ENCODE measurements around the gene CCDC170.

CCDC170 gene

GRCh38 chr6:151656392-151656791, 162.6 kb downstream of the CCDC170 start:
- Mint-ChIP-seq H3K27ac (no peak overlapping the region), H3K36me3 (ENCODE audit: low read depth) (no peaks in the 10 kb centered on the region), H3K27me3 (ENCODE audit: low read depth) (peaks cover 11% of the 10 kb centered on the region), H3K4me3 (no peak overlapping the region), H3K9me3 (peaks cover 8% of the 10 kb centered on the region), H3K4me1 (ENCODE audit: low read depth) (no peaks in the 10 kb centered on the region)

DNA sequence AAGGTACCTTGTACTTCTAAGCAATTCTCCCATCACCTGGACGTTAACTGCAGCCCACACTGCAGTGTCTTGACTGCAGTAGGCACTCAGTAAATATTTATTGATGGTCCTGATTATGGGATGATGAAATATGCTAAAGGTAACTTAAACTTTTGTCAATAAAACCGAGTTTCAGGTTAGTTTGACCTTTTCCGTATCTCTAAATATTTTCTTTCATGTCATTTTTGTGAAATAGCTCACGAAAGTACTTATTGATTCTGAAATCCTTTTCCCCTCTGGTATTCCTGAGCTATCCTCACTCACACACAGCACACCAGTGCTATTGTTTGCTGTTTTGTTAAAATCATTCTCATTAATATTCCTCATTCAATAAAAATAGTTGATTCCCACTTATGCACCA, 164.3 kb downstream of the CCDC170 start:
- Mint-ChIP-seq H3K4me3 (no peak overlapping the region), H3K36me3 (ENCODE audit: low read depth) (no peaks in the 10 kb centered on the region), H3K4me1 (ENCODE audit: low read depth) (no peaks in the 10 kb centered on the region), H3K27me3 (ENCODE audit: low read depth) (peaks cover 18% of the 10 kb centered on the region), H3K27ac (no peak overlapping the region), H3K9me3 (peaks cover 8% of the 10 kb centered on the region)

DNA sequence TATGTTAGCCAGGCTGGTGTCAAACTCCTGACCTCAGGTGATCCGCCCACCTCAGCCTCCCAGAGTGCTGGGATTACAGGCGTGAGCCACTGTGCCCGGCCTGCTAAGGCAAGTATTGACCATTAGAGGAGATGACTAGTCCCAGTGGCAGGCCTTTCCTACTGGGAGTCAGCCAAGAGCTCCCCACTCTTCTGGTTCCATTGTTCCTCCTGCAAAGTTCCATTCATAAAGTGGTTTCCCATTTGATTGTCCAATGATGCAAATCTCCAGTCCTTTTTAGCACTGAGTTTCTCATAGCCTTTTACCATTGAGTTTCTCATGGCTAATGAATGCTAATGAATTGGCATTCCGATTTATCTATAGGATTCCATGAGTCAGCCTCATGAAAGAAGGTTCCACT, 165.4 kb downstream of the CCDC170 start:
- H3K4me3 Mint-ChIP-seq = no peak overlapping the region
- H3K9me3 Mint-ChIP-seq = peaks cover 8% of the 10 kb centered on the region

DNA sequence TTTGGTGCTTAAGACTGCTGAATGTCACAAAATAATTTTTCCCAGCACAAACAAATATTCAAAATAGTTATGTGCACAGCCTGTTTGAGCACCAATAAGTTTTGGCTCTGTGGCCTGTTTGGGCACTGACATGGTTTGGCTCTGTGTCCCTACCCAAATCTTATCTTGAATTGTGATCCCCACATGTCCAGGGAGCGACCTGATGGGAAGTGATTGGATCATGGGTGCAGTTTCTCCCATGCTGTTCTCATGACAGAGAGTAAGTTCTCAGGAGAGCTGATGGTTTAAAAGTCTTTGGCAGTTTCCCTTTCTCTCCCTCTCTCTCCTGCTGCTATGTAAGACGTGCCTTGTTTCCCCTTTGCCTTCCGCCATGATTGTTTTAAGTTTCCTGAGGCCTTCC, 167.7 kb downstream of the CCDC170 start:
- H3K27me3 Mint-ChIP-seq (ENCODE audit: low read depth) = peaks cover 45% of the 10 kb centered on the region
- no peaks in the 10 kb centered on the region for H3K36me3 Mint-ChIP-seq (ENCODE audit: low read depth)
- H3K27ac Mint-ChIP-seq = no peak overlapping the region
- no peaks in the 10 kb centered on the region for H3K9me3 Mint-ChIP-seq
- no peak overlapping the region for H3K4me3 Mint-ChIP-seq
- H3K4me1 Mint-ChIP-seq (ENCODE audit: low read depth) = no peaks in the 10 kb centered on the region

More for the DNA sequence above, 165.4 kb downstream of the CCDC170 start:
- H3K4me1 Mint-ChIP-seq (ENCODE audit: low read depth) = no peaks in the 10 kb centered on the region
- no peak overlapping the region for H3K27ac Mint-ChIP-seq
- H3K27me3 Mint-ChIP-seq (ENCODE audit: low read depth) = peaks cover 29% of the 10 kb centered on the region
- H3K36me3 Mint-ChIP-seq (ENCODE audit: low read depth) = no peaks in the 10 kb centered on the region

DNA sequence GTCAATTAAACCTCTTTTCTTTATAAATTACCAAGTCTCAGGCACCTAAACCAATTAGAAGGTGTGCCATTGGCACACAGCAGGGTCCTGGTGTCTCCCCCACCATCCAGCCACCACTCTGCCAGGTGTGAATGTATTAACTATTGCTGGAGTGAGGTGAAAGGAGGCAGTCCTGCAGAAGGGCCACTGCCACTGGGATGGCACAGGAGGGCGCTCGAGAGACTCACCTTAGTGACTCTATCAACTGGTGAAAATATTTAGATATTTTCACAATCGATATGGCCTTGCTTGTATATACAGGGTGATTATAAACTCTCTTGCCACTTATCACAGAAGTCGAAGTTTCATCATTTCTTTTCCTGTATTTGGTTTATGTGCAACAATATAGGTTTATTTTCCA, 168.1 kb downstream of the CCDC170 start:
- peaks cover 45% of the 10 kb centered on the region for H3K27me3 Mint-ChIP-seq (ENCODE audit: low read depth)
- no peaks in the 10 kb centered on the region for H3K36me3 Mint-ChIP-seq (ENCODE audit: low read depth)
- no peak overlapping the region for H3K4me3 Mint-ChIP-seq
- H3K9me3 Mint-ChIP-seq = no peaks in the 10 kb centered on the region
- no peak overlapping the region for H3K27ac Mint-ChIP-seq
- H3K4me1 Mint-ChIP-seq (ENCODE audit: low read depth) = no peaks in the 10 kb centered on the region

- no peaks in the 10 kb centered on the region for H3K9me3 Mint-ChIP-seq
- H3K36me3 Mint-ChIP-seq (ENCODE audit: low read depth) = no peaks in the 10 kb centered on the region
- no peak overlapping the region for H3K27ac Mint-ChIP-seq
- peaks cover 50% of the 10 kb centered on the region for H3K27me3 Mint-ChIP-seq (ENCODE audit: low read depth)
- H3K4me3 Mint-ChIP-seq = no peak overlapping the region
- no peaks in the 10 kb centered on the region for H3K4me1 Mint-ChIP-seq (ENCODE audit: low read depth)
These were observed 169.7 kb downstream of the CCDC170 start for GRCh38 chr6:151663559-151663958.

GRCh38 chr6:151664390-151664789, 170.6 kb downstream of the CCDC170 start:
- H3K4me1 Mint-ChIP-seq (ENCODE audit: low read depth) = no peaks in the 10 kb centered on the region
- H3K9me3 Mint-ChIP-seq = no peaks in the 10 kb centered on the region
- H3K36me3 Mint-ChIP-seq (ENCODE audit: low read depth) = no peaks in the 10 kb centered on the region
- no peak overlapping the region for H3K27ac Mint-ChIP-seq
- peaks cover 50% of the 10 kb centered on the region for H3K27me3 Mint-ChIP-seq (ENCODE audit: low read depth)
- H3K4me3 Mint-ChIP-seq = no peak overlapping the region

DNA sequence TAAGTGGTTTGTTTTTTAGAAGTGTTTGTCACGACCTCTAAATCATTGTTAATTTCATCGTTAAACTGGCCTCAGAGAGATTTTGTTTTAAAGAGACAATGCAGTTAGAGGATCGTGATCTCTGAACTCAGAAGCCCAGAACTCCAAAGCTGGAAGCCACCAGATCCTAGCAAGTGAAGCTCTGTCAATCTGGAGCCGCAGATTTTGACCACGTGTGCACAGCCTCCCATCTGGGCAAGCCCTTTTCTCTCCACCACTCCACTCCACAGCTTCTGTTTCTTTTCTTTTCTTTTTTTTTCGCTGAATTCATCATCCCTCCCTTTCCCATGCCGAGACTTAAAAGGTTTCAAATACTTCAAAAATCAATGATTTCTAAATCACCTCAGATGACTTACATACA, 171.5 kb downstream of the CCDC170 start:
- Mint-ChIP-seq H3K9me3 (no peaks in the 10 kb centered on the region), H3K27ac (no peak overlapping the region), H3K27me3 (ENCODE audit: low read depth) (peaks cover 46% of the 10 kb centered on the region), H3K36me3 (ENCODE audit: low read depth) (no peaks in the 10 kb centered on the region), H3K4me3 (no peak overlapping the region), H3K4me1 (ENCODE audit: low read depth) (no peaks in the 10 kb centered on the region)

GRCh38 chr6:151666526-151666925, 172.7 kb downstream of the CCDC170 start:
- no peaks in the 10 kb centered on the region for H3K36me3 Mint-ChIP-seq (ENCODE audit: low read depth)
- no peaks in the 10 kb centered on the region for H3K9me3 Mint-ChIP-seq
- H3K4me1 Mint-ChIP-seq (ENCODE audit: low read depth) = no peaks in the 10 kb centered on the region
- H3K27ac Mint-ChIP-seq = no peak overlapping the region
- peaks cover 46% of the 10 kb centered on the region for H3K27me3 Mint-ChIP-seq (ENCODE audit: low read depth)
- H3K4me3 Mint-ChIP-seq = no peak overlapping the region

GRCh38 chr6:151669208-151669560, 175.4 kb downstream of the CCDC170 start:
- Mint-ChIP-seq H3K36me3 (ENCODE audit: low read depth) (no peaks in the 10 kb centered on the region), H3K27me3 (ENCODE audit: low read depth) (peaks cover 28% of the 10 kb centered on the region), H3K27ac (no peak overlapping the region), H3K9me3 (no peaks in the 10 kb centered on the region), H3K4me3 (no peak overlapping the region), H3K4me1 (ENCODE audit: low read depth) (no peaks in the 10 kb centered on the region)

DNA sequence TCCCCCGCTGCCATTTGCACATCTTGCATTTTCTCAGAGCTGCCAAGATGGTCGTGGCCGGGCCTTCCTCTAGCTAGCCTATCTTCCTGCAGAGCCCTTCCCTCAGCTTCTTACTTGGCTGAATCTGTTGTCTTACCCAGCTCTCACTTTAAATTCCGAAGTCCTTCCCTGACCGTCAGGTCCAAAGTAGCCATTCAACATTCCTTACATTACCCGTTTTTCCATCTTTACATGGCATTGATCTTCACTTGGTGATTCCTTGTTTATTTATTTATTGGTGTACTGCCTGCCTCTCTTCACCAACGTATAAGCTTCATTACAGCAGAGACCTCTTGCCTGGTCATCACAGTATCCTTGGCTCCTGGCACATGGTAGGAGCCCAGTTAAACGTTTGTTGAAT, 176.3 kb downstream of the CCDC170 start:
- Mint-ChIP-seq H3K27me3 (ENCODE audit: low read depth) (peaks cover 26% of the 10 kb centered on the region), H3K4me1 (ENCODE audit: low read depth) (no peaks in the 10 kb centered on the region), H3K4me3 (no peak overlapping the region), H3K36me3 (ENCODE audit: low read depth) (no peaks in the 10 kb centered on the region), H3K9me3 (no peaks in the 10 kb centered on the region), H3K27ac (no peak overlapping the region)
